Measurements from ENCODE around the gene TMEM164.

TMEM164 gene

DNA sequence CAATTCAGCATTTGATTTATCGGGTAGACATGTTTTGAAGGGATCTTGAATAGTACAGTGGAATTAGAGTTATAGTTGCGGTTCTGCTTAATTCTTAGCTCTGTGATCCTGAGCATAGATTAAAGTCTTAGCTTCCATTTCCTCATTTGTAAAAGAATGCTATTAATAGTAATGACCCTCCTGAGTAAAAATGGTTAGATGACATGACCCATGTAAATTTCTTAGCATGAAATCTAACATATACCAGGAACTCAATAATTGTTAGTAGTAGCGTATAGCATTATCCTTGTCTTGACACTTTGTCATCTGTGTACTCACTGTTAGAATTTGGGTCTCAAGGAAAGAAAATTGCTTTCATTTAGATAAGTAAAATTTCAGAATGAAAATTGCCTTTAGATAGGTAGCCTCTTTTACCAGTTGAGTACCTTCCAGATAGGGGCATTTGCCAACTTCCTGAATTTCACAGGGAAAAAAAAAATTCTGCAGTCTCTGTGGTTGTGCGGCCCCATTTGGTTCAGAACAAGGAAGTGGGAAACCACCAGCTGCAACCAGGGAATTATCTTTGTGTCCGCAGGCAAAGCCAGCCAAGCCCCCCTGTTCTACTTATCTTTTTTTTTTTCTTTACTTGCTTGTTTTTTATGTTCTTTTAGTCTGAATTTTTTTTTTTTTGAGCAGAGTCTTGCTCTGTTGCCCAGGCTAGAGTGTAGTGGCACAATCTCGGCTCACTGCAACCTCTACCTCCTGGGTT is 86.9 kb downstream of the TMEM164 start:
- DNase-seq (ENCODE audit: low read depth): no peak
- H3K4me3 ChIP-seq (ENCODE audit: low read length): no peak overlapping the region
- TF ChIP-seq, protein P1, sequence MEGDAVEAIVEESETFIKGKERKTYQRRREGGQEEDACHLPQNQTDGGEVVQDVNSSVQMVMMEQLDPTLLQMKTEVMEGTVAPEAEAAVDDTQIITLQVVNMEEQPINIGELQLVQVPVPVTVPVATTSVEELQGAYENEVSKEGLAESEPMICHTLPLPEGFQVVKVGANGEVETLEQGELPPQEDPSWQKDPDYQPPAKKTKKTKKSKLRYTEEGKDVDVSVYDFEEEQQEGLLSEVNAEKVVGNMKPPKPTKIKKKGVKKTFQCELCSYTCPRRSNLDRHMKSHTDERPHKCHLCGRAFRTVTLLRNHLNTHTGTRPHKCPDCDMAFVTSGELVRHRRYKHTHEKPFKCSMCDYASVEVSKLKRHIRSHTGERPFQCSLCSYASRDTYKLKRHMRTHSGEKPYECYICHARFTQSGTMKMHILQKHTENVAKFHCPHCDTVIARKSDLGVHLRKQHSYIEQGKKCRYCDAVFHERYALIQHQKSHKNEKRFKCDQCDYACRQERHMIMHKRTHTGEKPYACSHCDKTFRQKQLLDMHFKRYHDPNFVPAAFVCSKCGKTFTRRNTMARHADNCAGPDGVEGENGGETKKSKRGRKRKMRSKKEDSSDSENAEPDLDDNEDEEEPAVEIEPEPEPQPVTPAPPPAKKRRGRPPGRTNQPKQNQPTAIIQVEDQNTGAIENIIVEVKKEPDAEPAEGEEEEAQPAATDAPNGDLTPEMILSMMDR (conservative IDR thresholded peaks at IDR 0.05; ENCODE audit: low read length): no peak

DNA sequence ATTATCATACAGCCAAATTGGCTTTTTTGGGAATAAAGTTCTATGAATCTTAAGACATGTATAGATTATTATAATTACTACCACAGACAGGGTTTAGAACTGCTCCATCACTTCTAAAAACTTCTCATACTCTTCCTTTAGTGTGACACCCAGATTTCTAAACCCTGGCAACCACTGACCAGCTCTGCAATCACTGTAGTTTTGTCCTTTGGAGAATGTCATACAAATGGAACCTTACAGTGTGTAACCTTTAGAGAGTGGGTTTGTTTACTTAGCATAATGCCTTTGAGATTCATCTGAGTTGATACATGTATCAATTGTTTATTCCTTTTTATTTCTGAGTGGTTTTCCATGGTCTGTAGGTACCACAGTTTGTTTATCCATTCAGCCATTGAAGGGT is 95.0 kb downstream of the TMEM164 start:
- TF ChIP-seq, protein P1 (conservative IDR thresholded peaks at IDR 0.05; ENCODE audit: low read length): no peak
- DNase-seq (ENCODE audit: low read depth): no peak
- no peak overlapping the region for H3K4me3 ChIP-seq (ENCODE audit: low read length)

DNA sequence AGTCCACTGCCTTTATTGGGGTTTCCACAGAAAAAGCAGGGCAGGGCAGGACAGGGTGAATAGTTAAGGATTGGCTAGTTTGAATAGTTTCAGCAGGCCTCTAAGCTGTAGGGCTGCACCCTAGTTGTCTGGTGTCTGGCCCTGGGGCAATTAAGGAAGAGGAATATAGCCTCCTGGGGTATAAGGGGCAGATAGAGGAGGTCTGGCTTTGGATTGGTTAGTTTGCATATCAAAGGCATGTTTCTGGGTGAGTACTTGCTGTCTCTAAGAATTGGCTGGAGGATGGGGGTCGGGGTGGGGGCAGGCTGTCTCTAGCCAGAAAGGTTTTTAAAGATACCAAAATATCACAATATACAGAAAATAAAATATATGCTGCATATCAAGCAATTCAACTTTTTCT is 100.4 kb downstream of the TMEM164 start:
- TF ChIP-seq, protein P1 (conservative IDR thresholded peaks at IDR 0.05; ENCODE audit: low read length): no peak
- no peak overlapping the region for H3K4me3 ChIP-seq (ENCODE audit: low read length)
- no peak for DNase-seq (ENCODE audit: low read depth)

DNA sequence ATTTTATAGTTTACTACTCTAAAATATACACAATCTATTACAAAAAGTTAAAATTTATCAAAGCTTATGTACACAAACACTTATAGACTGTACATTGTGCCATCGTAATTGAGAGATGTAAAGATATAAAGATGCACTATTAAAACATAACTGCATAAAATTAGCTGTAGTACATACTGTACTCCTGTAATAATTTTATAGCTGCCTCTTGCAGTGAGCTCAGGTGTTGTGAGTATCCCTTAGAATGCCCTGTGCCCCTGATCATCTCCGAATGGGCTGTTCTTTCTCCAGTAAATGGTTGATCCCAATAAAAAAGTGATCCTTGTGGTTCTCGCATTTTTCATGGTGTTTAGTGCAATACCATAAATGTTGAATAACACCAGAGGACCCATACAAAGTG is 101.2 kb downstream of the TMEM164 start:
- no peak for DNase-seq (ENCODE audit: low read depth)
- H3K4me3 ChIP-seq (ENCODE audit: low read length): no peak overlapping the region
- TF ChIP-seq, protein P1 (conservative IDR thresholded peaks at IDR 0.05; ENCODE audit: low read length): no peak

DNA sequence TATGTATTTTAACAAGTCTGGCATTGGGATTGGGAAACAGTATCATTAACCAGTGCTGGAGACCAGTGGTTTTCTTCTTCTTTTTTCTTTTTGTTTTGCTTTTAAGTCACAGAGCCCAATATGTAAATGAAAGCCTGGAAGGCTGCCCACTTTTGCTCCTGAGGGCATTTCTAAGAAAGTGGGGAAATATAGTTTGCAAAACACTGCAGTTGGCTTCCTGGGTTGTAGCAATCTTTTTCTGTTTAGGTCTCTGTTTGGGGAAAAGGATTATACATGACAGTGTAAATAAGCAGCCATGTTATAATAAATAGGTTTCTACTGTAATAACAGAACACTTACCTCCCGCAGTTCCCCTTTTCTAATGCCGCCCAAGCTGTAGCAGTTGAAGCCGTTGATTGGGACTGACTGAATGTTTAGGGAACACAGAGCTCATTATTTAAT is 105.5 kb downstream of the TMEM164 start:
- TF ChIP-seq, protein P1 (conservative IDR thresholded peaks at IDR 0.05; ENCODE audit: low read length): no peak
- DNase-seq (ENCODE audit: low read depth): peak; percentile 15
- no peak overlapping the region for H3K4me3 ChIP-seq (ENCODE audit: low read length)

DNA sequence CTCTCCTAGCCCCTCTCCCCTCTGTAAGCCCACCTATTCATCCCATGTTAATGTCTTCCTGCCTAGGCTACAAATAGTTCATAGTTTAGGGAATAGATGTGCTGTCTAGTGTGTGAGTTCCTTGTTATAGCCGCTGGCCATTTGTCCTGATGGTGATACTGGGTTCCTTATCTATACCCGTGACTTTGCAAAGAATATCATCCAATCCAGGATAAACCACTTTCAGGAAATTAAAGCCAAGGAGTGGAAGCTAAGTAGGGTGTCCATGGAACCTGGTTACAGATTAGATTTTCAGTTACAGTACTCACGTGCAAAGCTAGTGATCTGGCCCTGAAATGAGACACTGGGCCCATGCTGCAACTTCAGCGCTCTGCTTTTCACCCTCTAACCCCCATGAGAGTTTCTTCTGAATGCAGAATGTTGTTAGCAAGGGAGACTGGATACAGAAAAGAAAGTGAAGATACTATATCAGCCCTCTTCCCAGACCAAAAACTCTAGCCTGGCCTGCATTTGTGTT is 111.4 kb downstream of the TMEM164 start:
- TF ChIP-seq, protein P1 (conservative IDR thresholded peaks at IDR 0.05; ENCODE audit: low read length): no peak
- no peak for DNase-seq (ENCODE audit: low read depth)
- no peak overlapping the region for H3K4me3 ChIP-seq (ENCODE audit: low read length)

Data from AG10803 (cell line).